IMR-90 (cell line): Measurements from ENCODE around the gene CDC42EP2.

Source experiments
- BHLHE40 ChIP-seq: fragments of 150-350 bp; IDR thresholded peaks from 2 replicates; pipeline ENCODE4 v1.6.1; 2016; ENCODE audit warnings: mild to moderate bottlenecking, low read depth, low read length
- CEBPB ChIP-seq: IDR thresholded peaks from 2 replicates; pipeline ENCODE4 v1.6.1; 2012; ENCODE audit warnings: low read depth, low read length, improper control_type of control experiment
- ELK1 ChIP-seq: fragments of 150-350 bp; IDR thresholded peaks from 2 replicates; pipeline ENCODE4 v1.6.1; 2016; ENCODE audit warnings: low read depth, mild to moderate bottlenecking, low read length, moderate library complexity, borderline replicate concordance
- FOS ChIP-seq: fragments of 150-350 bp; IDR thresholded peaks from 2 replicates; pipeline ENCODE4 v1.6.1; 2016; ENCODE audit warnings: low read depth, low read length
- MAFK ChIP-seq: IDR thresholded peaks from 2 replicates; pipeline ENCODE4 v1.6.1; 2012; ENCODE audit warnings: low read depth, low read length, improper control_type of control experiment
- MAZ ChIP-seq: IDR thresholded peaks from 2 replicates; pipeline ENCODE4 v1.6.1; 2012; ENCODE audit warnings: low read depth, mild to moderate bottlenecking, low read length, improper control_type of control experiment, moderate library complexity, borderline replicate concordance
- MXI1 ChIP-seq: IDR thresholded peaks from 2 replicates; pipeline ENCODE4 v1.6.1; 2012; ENCODE audit warnings: low read depth, mild to moderate bottlenecking, low read length, moderate library complexity, borderline replicate concordance
- POLR2A ChIP-seq: IDR thresholded peaks from 2 replicates; pipeline ENCODE4 v1.6.1; 2012; ENCODE audit warnings: mild to moderate bottlenecking, low read depth, low read length
- RAD21 ChIP-seq: IDR thresholded peaks from 2 replicates; pipeline ENCODE4 v1.6.1; 2012; ENCODE audit warnings: low read length, improper control_type of control experiment
- RCOR1 ChIP-seq: IDR thresholded peaks from 2 replicates; pipeline ENCODE4 v1.6.1; 2012; ENCODE audit warnings: mild to moderate bottlenecking, low read length, improper control_type of control experiment; ENCODE audit not compliant: insufficient replicate concordance
- RFX5 ChIP-seq: IDR thresholded peaks from 2 replicates; pipeline ENCODE4 v1.8.0; 2012; ENCODE audit warnings: low read depth, mild to moderate bottlenecking, low read length, moderate library complexity
- TF ChIP-seq, protein P1 (sequence below): fragments of 150-350 bp; IDR thresholded peaks from 2 replicates; pipeline ENCODE4 v1.6.1; 2017; ENCODE audit warnings: mild to moderate bottlenecking, antibody characterized with exemption, low read length, low read depth
- TF ChIP-seq, protein P2 (sequence below): conservative IDR thresholded peaks from 2 replicates; pipeline ENCODE4 v1.5.1; 2012; ENCODE audit warnings: mild to moderate bottlenecking, low read depth, low read length, improper control_type of control experiment

GRCh38 chr11:65295001-65295400 is 19.7 kb upstream of the CDC42EP2 start:
- TF ChIP-seq, protein P1, sequence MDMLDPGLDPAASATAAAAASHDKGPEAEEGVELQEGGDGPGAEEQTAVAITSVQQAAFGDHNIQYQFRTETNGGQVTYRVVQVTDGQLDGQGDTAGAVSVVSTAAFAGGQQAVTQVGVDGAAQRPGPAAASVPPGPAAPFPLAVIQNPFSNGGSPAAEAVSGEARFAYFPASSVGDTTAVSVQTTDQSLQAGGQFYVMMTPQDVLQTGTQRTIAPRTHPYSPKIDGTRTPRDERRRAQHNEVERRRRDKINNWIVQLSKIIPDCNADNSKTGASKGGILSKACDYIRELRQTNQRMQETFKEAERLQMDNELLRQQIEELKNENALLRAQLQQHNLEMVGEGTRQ: no peak
- TF ChIP-seq, protein P2, sequence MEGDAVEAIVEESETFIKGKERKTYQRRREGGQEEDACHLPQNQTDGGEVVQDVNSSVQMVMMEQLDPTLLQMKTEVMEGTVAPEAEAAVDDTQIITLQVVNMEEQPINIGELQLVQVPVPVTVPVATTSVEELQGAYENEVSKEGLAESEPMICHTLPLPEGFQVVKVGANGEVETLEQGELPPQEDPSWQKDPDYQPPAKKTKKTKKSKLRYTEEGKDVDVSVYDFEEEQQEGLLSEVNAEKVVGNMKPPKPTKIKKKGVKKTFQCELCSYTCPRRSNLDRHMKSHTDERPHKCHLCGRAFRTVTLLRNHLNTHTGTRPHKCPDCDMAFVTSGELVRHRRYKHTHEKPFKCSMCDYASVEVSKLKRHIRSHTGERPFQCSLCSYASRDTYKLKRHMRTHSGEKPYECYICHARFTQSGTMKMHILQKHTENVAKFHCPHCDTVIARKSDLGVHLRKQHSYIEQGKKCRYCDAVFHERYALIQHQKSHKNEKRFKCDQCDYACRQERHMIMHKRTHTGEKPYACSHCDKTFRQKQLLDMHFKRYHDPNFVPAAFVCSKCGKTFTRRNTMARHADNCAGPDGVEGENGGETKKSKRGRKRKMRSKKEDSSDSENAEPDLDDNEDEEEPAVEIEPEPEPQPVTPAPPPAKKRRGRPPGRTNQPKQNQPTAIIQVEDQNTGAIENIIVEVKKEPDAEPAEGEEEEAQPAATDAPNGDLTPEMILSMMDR: no peak
- TF ChIP-seq BHLHE40: no peak
- TF ChIP-seq CEBPB: no peak
- TF ChIP-seq RCOR1: no peak
- no peak for TF ChIP-seq POLR2A
- no peak for TF ChIP-seq RAD21
- TF ChIP-seq MXI1: no peak
- TF ChIP-seq ELK1: no peak
- TF ChIP-seq RFX5: no peak
- TF ChIP-seq MAZ: no peak
- TF ChIP-seq MAFK: no peak
- TF ChIP-seq FOS: no peak
